ENCODE data around the gene DACT1. TPM values are rescaled to one million over a fixed set of nuclear protein-coding genes. Genes with fewer than 3 reads are reported as not detected.

Gene DACT1
- total and polyA plus RNA-seq, 2 of the 13 experiments (the other 11 are each of a cell fraction or from before 2014, with no cell fraction given) = 0.01 TPM; not detected in 1

DNA sequence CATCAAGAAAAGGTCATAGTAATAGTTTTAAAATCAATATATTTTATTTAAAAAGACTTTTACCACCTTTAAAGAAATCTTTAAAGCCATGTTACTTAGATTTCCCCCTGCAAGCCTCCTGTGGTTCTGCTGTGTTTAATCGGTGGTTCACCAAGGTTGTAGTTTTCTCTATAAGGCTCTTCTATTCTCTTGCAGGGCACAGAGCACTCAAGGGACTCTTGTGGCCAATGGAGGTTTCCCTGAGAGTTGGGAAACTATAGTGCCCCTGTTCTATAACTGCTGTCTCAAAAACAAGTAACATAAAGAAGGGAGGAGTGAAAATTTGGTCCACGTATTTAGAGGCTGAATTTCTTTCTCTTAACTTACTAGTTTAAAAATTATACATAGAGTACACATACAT lies 25.0 kb downstream of the DACT1 start (continued):
- TF ChIP-seq, protein P1, sequence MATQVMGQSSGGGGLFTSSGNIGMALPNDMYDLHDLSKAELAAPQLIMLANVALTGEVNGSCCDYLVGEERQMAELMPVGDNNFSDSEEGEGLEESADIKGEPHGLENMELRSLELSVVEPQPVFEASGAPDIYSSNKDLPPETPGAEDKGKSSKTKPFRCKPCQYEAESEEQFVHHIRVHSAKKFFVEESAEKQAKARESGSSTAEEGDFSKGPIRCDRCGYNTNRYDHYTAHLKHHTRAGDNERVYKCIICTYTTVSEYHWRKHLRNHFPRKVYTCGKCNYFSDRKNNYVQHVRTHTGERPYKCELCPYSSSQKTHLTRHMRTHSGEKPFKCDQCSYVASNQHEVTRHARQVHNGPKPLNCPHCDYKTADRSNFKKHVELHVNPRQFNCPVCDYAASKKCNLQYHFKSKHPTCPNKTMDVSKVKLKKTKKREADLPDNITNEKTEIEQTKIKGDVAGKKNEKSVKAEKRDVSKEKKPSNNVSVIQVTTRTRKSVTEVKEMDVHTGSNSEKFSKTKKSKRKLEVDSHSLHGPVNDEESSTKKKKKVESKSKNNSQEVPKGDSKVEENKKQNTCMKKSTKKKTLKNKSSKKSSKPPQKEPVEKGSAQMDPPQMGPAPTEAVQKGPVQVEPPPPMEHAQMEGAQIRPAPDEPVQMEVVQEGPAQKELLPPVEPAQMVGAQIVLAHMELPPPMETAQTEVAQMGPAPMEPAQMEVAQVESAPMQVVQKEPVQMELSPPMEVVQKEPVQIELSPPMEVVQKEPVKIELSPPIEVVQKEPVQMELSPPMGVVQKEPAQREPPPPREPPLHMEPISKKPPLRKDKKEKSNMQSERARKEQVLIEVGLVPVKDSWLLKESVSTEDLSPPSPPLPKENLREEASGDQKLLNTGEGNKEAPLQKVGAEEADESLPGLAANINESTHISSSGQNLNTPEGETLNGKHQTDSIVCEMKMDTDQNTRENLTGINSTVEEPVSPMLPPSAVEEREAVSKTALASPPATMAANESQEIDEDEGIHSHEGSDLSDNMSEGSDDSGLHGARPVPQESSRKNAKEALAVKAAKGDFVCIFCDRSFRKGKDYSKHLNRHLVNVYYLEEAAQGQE (IDR thresholded peaks at IDR 0.05; ENCODE audit: borderline replicate concordance in 1 of 2, low read depth in 1 of 2, low read length in 2 of 2) = no peak
- TF ChIP-seq ZNF121 (CRISPR knock-in tag; IDR thresholded peaks at IDR 0.05) (no peak), FOXO1 (CRISPR knock-in tag; IDR thresholded peaks at IDR 0.05) (no peak), ZNF232 (CRISPR knock-in tag; IDR thresholded peaks at IDR 0.05; ENCODE audit: borderline replicate concordance) (no peak), HOXA9 (CRISPR knock-in tag; IDR thresholded peaks at IDR 0.05; ENCODE audit: borderline replicate concordance) (no peak), SRY (CRISPR knock-in tag; IDR thresholded peaks at IDR 0.05) (no peak), ZNF235 (CRISPR knock-in tag; IDR thresholded peaks at IDR 0.05; ENCODE audit: borderline replicate concordance) (no peak)
- TF ChIP-seq, protein P2, sequence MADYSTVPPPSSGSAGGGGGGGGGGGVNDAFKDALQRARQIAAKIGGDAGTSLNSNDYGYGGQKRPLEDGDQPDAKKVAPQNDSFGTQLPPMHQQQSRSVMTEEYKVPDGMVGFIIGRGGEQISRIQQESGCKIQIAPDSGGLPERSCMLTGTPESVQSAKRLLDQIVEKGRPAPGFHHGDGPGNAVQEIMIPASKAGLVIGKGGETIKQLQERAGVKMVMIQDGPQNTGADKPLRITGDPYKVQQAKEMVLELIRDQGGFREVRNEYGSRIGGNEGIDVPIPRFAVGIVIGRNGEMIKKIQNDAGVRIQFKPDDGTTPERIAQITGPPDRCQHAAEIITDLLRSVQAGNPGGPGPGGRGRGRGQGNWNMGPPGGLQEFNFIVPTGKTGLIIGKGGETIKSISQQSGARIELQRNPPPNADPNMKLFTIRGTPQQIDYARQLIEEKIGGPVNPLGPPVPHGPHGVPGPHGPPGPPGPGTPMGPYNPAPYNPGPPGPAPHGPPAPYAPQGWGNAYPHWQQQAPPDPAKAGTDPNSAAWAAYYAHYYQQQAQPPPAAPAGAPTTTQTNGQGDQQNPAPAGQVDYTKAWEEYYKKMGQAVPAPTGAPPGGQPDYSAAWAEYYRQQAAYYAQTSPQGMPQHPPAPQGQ (CRISPR knock-in tag; IDR thresholded peaks at IDR 0.05; ENCODE audit: borderline replicate concordance) = no peak
- TF ChIP-seq, protein P3, sequence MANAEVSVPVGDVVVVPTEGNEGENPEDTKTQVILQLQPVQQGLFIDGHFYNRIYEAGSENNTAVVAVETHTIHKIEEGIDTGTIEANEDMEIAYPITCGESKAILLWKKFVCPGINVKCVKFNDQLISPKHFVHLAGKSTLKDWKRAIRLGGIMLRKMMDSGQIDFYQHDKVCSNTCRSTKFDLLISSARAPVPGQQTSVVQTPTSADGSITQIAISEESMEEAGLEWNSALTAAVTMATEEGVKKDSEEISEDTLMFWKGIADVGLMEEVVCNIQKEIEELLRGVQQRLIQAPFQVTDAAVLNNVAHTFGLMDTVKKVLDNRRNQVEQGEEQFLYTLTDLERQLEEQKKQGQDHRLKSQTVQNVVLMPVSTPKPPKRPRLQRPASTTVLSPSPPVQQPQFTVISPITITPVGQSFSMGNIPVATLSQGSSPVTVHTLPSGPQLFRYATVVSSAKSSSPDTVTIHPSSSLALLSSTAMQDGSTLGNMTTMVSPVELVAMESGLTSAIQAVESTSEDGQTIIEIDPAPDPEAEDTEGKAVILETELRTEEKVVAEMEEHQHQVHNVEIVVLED (CRISPR knock-in tag; IDR thresholded peaks at IDR 0.05; ENCODE audit: borderline replicate concordance) = no peak

Data from HepG2 (cell line).